NCI-H1694 treated with DMSO at 0.1 percent for 48 hours (cell line): ENCODE results near the gene RAD51D.
"Not testable (repeated sequence)": the region's sequence is repeated elsewhere in the genome, so short reads cannot be mapped to it uniquely, and the experiment has no call there.

Source experiments
- DNase-seq: peaks from one replicate; lab custom pipeline; 2025; lab: John Stamatoyannopoulos, UW

Gene RAD51D

GRCh38 chr17:35119370-35120165 lies at the start of gene RAD51D:
TSS of gene RAD51D (minus strand) at chr17:35119860. CDS start at chr17:35119613, 247 bp downstream.
- peak; percentile 70 for DNase-seq

DNA sequence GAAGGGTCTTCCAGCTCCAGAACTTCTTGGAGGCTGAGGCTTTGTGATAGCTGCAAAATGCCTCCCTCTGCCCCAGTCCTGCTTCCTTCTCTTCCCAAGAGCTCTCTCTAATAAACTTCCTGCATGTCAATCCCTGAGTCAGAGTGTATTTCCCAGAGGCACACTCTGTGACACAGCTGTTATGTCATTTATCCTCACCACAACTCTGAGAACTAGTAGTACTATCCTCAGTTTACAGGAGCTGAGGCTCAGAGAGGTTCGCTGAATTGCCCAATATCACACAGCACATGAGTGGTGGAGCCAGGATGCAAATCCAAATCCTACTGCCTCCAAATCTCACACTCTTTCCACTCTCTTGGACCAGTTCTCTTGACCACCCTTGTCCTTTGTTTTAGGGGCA lies 48.0 kb upstream of the RAD51D start:
- no peak for DNase-seq

DNA sequence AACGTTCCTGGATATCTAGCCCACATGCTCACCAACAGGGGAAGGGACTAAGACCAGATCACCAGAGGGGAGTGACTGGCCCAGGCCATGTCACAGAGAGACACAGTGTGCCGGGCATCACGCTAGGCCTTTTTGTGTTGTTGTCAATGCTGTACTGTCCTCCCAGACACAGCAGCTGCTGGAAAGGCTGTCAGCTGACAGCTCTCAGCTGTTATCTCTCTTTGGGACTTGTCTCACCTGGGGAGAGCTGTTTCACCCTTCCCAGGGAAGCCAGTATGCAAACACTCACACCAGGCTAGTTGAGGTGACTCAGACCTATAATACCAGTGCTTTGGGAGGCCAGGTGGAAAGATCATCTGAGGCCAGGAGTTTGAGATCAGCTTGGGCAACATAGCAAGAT lies 47.4 kb upstream of the RAD51D start:
- DNase-seq = no peak

GRCh38 chr17:35166526-35166925 lies 46.9 kb upstream of the RAD51D start:
- DNase-seq = no peak

DNA sequence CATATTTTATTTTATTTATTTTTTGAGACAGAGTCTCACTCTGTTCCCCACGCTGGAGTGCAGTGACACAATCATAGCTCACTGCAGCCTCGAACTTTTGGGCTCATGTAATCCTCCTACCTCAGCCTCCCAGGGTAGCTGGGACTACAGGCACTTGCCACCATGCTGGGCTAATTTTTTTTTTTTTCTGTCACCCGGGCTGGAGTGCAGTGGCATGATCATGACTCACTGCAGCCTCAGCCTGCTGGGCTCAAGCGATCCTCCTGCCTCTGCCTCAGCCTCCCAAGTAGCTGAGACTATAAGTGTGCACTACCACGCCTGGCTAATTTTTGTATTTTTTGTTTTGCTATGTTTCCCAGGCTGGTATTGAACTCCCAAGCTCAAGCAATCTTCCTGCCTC lies 45.1 kb upstream of the RAD51D start:
- no peak for DNase-seq

- DNase-seq = no peak
Measured at GRCh38 chr17:35163886-35164285, 44.2 kb upstream of the RAD51D start.

DNA sequence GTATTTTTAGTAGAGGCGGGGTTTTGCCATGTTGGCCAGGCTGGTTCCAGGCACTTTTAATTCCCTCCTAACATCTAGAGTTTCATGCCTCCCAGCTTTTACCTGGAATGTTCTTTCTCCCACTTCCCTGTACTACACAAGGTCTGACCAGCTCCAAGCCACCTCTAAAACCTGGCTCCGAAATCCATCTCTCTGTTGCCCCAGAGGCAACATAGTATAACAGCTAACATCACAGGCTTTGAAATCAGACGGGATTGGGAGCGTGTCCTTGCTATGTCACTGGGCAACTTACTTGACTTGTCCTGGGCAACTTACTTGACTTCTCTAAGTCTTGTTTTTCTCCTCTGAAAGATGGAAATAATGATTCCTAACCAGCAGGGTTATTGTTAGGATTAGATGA lies 43.1 kb upstream of the RAD51D start:
- no peak for DNase-seq

- DNase-seq = no peak
Measured at GRCh38 chr17:35161281-35161761, 41.7 kb upstream of the RAD51D start.

GRCh38 chr17:35160354-35161201 lies 40.9 kb upstream of the RAD51D start:
- DNase-seq = no peak

- no peak for DNase-seq
Measured at GRCh38 chr17:35159940-35160339, 40.3 kb upstream of the RAD51D start.

DNA sequence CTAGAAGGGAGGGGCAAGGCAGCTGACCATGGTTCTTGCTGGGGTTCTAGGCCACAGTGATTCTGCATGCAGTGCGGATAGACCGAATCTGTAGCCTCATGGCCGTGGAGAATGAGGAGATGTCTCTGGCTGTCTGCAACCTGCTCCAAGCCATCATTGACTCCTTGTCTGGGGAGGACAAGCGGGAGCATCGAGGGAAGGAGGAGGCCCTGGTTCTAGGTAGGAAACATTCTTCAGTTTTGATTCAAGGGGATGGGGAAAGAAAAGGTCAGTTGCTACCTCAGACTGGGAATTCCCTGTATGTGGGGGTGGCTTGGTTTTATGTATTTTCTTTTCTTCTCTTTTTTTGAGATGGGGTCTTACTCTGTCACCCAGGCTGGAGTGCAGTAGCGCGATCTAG lies 35.6 kb upstream of the RAD51D start:
- DNase-seq = no peak

DNA sequence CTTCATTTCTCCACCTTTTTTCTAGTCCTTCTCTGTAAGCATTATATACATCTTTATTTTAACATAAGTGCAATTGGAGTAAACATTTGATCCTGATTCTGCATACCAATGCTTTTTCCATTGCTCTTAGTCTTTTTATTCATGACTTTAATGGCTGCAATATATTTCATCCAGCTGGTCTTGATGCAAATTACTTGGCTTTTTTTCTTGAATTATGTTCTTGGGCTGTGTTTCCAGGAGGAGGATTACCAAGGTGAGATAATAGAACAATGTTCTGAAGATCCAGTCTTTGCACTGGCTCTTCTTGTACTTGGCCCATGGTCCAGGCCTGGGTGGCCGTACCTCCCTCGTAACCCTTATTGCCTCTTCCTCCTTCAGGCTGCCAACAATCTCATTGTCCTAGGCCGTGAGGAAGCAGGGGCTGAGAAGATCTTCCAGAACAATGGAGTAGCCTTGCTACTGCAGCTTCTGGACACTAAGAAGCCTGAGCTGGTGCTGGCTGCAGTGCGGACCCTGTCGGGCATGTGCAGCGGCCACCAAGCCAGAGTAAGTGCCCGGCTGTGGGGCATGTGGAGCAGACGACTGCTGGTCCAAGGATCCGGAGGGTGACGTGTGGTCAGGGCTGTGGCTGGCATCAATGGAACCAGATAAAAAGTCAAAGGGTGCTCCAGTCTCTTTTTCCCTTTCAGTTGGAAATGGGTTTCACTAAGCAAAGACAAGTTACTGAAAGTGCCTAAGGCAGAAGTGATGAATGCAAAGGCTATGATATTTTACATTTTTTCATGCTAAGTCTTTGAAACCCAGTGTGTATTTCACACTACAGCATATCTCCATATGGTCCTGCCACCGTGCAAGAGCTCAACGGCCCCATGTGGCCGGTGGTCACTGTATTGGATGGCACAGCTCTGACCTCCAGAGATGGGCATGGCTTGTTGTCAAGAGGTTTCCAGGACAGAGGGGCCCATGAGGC lies 34.8 kb upstream of the RAD51D start:
- no peak for DNase-seq

GRCh38 chr17:35152421-35153140 lies 32.9 kb upstream of the RAD51D start:
- no peak for DNase-seq

DNA sequence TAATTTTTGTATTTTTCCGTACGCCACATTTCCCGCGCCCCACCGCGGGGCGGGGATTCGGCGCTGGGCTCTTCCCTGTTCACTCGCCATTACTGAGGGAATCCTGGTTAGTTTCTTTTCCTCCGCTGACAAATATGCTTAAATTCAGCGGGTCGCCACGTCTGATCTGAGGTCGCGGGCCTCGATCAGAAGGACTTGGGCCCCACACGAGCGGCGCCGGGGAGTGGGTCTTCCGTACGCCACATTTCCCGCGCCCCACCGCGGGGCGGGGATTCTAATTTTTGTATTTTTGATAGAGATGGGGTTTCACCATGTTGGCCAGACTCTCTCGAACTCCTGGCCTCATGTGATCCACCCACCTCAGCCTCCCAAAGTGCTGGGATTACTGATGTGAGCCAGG lies 31.4 kb upstream of the RAD51D start:
- not testable (repeated sequence) for DNase-seq

GRCh38 chr17:35149941-35150340 lies 30.3 kb upstream of the RAD51D start:
- no peak for DNase-seq

DNA sequence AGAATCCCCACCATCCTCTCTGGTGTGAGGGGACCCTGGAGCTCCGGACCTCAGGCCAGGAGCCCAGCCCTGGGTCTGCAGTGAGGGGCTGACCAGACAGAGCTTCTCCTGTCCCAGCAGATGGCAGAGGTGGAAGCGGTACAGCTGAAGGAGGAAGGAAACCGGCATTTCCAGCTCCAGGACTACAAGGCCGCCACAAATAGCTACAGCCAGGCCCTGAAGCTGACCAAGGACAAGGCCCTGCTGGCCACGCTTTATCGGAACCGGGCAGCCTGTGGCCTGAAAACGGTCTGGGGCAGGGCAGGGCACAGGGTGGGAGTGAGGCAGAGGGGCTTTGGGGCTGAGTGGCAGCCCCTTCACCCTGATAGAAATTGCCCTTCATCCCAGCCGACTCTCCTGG lies 28.5 kb upstream of the RAD51D start:
- DNase-seq = no peak

- DNase-seq = no peak
Measured at GRCh38 chr17:35147375-35147905, 27.8 kb upstream of the RAD51D start, which contains the start of gene UNC45B. TSS of gene UNC45B (plus strand) at chr17:35147817. CDS start at chr17:35148264, 447 bp downstream.

- no peak for DNase-seq
Measured at GRCh38 chr17:35146214-35146833, 26.7 kb upstream of the RAD51D start.

GRCh38 chr17:35144840-35145239 lies 25.2 kb upstream of the RAD51D start:
- DNase-seq = no peak

DNA sequence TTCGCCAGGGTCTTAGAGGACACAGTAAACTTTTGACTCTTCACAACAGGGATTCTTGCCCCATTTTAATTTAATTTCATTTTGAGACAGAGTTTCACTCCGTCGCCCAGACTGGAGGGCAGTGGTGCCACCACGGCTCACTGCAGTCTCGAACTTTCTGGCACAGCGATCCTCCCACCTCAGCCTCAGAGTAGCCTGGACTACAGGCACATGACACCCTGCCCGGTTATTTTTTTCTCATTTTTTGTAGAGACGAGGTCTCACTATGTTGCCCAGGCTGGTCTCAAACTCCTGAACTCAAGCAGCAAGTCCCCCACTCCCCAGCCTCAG lies 22.8 kb upstream of the RAD51D start:
- no peak for DNase-seq
